ENCODE results near the gene CACNA1S.

- TF ChIP-seq CTCF (IDR thresholded peaks at IDR 0.05; ENCODE audit: insufficient read depth, low read length, poor library complexity, severe bottlenecking) (no peak), EZH2phosphoT487 (conservative IDR thresholded peaks at IDR 0.05; ENCODE audit: low read length) (no peak)
Measured at GRCh38 chr1:201001962-201002361, 110.3 kb downstream of the CACNA1S start.
